ENCODE measurements around the gene PGAM1.

The PGAM1 gene

DNA sequence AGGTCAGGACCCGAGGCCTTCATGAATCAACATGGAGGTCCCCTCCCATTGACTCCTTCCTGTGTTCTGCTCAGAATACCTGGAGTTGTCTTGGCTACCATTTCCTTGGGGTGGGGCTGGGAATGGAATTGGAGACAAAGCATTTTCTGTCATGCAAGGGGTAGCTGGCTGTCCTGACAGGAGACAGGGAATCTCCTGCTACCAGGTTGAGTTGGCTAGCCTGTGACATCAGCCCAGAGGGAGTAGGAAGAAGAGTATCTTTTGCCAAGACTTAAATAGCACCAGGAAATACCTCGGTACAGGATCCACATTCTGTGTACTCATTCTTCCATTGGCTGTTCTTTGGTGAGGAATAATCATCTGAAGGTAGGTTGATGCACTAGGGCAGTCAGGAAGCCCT is 24.8 kb downstream of the PGAM1 start:
- H3K79me2 ChIP-seq (ENCODE audit: low read length) = peaks cover 67% of the 10 kb centered on the region
- H3K27ac ChIP-seq (ENCODE audit: low read length) = no peak overlapping the region
- no peak overlapping the region for H3K4me2 ChIP-seq (ENCODE audit: low read depth, low read length)
- no peaks in the 10 kb centered on the region for H3K27me3 ChIP-seq (replicated peaks; ENCODE audit: insufficient read depth, low read length)
- H4K20me1 ChIP-seq (ENCODE audit: insufficient read depth, low read length) = no peaks in the 10 kb centered on the region
- no peaks in the 10 kb centered on the region for H3K9me3 ChIP-seq (replicated peaks; ENCODE audit: insufficient read depth, low read length)
- TF ChIP-seq EZH2phosphoT487 (IDR thresholded peaks at IDR 0.05; ENCODE audit: low read length) (no peak), EZH2 (optimal IDR thresholded peaks at IDR 0.05; ENCODE audit: low read depth, low read length) (no peak)
- TF ChIP-seq, protein P1, sequence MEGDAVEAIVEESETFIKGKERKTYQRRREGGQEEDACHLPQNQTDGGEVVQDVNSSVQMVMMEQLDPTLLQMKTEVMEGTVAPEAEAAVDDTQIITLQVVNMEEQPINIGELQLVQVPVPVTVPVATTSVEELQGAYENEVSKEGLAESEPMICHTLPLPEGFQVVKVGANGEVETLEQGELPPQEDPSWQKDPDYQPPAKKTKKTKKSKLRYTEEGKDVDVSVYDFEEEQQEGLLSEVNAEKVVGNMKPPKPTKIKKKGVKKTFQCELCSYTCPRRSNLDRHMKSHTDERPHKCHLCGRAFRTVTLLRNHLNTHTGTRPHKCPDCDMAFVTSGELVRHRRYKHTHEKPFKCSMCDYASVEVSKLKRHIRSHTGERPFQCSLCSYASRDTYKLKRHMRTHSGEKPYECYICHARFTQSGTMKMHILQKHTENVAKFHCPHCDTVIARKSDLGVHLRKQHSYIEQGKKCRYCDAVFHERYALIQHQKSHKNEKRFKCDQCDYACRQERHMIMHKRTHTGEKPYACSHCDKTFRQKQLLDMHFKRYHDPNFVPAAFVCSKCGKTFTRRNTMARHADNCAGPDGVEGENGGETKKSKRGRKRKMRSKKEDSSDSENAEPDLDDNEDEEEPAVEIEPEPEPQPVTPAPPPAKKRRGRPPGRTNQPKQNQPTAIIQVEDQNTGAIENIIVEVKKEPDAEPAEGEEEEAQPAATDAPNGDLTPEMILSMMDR (IDR thresholded peaks at IDR 0.05; ENCODE audit: low read length) = no peak
- H3K9me2 ChIP-seq (replicated peaks; ENCODE audit: insufficient read depth, low read length) = no peaks in the 10 kb centered on the region
- 0 out of 2 replicates have a peak, but pooled peaks cover 6% of the 10 kb centered on the region for H3K4me1 ChIP-seq (ENCODE audit: low read length)
- no peaks in the 10 kb centered on the region for H3K36me3 ChIP-seq (replicated peaks; ENCODE audit: insufficient read depth, low read length)
- no peak overlapping the region for H2AFZ ChIP-seq (ENCODE audit: low read length)
- no peak overlapping the region for H3K9ac ChIP-seq (ENCODE audit: low read length)
- no peak overlapping the region for H3K4me3 ChIP-seq (ENCODE audit: low read length)
- no peak for DNase-seq
- no peaks in the 10 kb centered on the region for H3F3A ChIP-seq (ENCODE audit: insufficient read depth, low read length)

DNA sequence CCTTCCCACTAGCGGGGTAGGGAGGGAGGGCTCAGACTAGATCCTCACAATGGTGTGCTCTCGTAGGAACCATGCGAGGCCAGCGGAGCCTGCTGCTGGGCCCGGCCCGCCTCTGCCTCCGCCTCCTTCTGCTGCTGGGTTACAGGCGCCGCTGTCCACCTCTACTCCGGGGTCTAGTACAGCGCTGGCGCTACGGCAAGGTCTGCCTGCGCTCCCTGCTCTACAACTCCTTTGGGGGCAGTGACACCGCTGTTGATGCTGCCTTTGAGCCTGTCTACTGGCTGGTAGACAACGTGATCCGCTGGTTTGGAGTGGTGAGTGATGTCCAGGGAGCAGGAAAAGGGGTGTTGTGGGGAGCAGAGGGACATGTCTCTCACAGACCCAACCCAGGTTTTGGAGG is 25.6 kb downstream of the PGAM1 start:
- no peak for DNase-seq
- 0 out of 2 replicates have a peak, but pooled peaks cover under 1% of the 10 kb centered on the region for H3K36me3 ChIP-seq (replicated peaks; ENCODE audit: insufficient read depth, low read length)

GRCh38 chr10:97452352-97452751 is 26.4 kb downstream of the PGAM1 start:
- no peaks in the 10 kb centered on the region for H3K9me3 ChIP-seq (replicated peaks; ENCODE audit: insufficient read depth, low read length)
- peaks cover 7% of the 10 kb centered on the region; the same call in 1 of the 2 replicates for H3K36me3 ChIP-seq (replicated peaks; ENCODE audit: insufficient read depth, low read length)
- peaks cover 53% of the 10 kb centered on the region for H3K79me2 ChIP-seq (ENCODE audit: low read length)
- no peak overlapping the region for H2AFZ ChIP-seq (ENCODE audit: low read length)
- no peak overlapping the region for H3K4me3 ChIP-seq (ENCODE audit: low read length)
- no peaks in the 10 kb centered on the region for H3K4me1 ChIP-seq (ENCODE audit: low read length)
- TF ChIP-seq, protein P1 (IDR thresholded peaks at IDR 0.05; ENCODE audit: low read length) = no peak
- TF ChIP-seq EZH2phosphoT487 (IDR thresholded peaks at IDR 0.05; ENCODE audit: low read length) (no peak), EZH2 (optimal IDR thresholded peaks at IDR 0.05; ENCODE audit: low read depth, low read length) (no peak)
- no peak overlapping the region for H3K9ac ChIP-seq (ENCODE audit: low read length)
- H4K20me1 ChIP-seq (ENCODE audit: insufficient read depth, low read length) = no peaks in the 10 kb centered on the region
- no peaks in the 10 kb centered on the region for H3K27me3 ChIP-seq (replicated peaks; ENCODE audit: insufficient read depth, low read length)
- no peaks in the 10 kb centered on the region for H3F3A ChIP-seq (ENCODE audit: insufficient read depth, low read length)
- DNase-seq = no peak
- no peaks in the 10 kb centered on the region for H3K9me2 ChIP-seq (replicated peaks; ENCODE audit: insufficient read depth, low read length)
- no peak overlapping the region for H3K4me2 ChIP-seq (ENCODE audit: low read depth, low read length)
- no peak overlapping the region for H3K27ac ChIP-seq (ENCODE audit: low read length)

More for the DNA sequence above, 25.6 kb downstream of the PGAM1 start:
- Histone ChIP-seq H3K9me2 (replicated peaks; ENCODE audit: insufficient read depth, low read length) (no peaks in the 10 kb centered on the region), H3K9me3 (replicated peaks; ENCODE audit: insufficient read depth, low read length) (no peaks in the 10 kb centered on the region), H4K20me1 (ENCODE audit: insufficient read depth, low read length) (no peaks in the 10 kb centered on the region), H2AFZ (ENCODE audit: low read length) (no peak overlapping the region), H3K4me1 (ENCODE audit: low read length) (0 out of 2 replicates have a peak, but pooled peaks cover 6% of the 10 kb centered on the region), H3K79me2 (ENCODE audit: low read length) (peaks cover 61% of the 10 kb centered on the region), H3K4me2 (ENCODE audit: low read depth, low read length) (no peak overlapping the region), H3F3A (ENCODE audit: insufficient read depth, low read length) (no peaks in the 10 kb centered on the region), H3K27ac (ENCODE audit: low read length) (no peak overlapping the region), H3K27me3 (replicated peaks; ENCODE audit: insufficient read depth, low read length) (no peaks in the 10 kb centered on the region), H3K4me3 (ENCODE audit: low read length) (no peak overlapping the region), H3K9ac (ENCODE audit: low read length) (no peak overlapping the region)
- TF ChIP-seq EZH2phosphoT487 (IDR thresholded peaks at IDR 0.05; ENCODE audit: low read length) = no peak
- no peak for TF ChIP-seq EZH2 (optimal IDR thresholded peaks at IDR 0.05; ENCODE audit: low read depth, low read length)

DNA sequence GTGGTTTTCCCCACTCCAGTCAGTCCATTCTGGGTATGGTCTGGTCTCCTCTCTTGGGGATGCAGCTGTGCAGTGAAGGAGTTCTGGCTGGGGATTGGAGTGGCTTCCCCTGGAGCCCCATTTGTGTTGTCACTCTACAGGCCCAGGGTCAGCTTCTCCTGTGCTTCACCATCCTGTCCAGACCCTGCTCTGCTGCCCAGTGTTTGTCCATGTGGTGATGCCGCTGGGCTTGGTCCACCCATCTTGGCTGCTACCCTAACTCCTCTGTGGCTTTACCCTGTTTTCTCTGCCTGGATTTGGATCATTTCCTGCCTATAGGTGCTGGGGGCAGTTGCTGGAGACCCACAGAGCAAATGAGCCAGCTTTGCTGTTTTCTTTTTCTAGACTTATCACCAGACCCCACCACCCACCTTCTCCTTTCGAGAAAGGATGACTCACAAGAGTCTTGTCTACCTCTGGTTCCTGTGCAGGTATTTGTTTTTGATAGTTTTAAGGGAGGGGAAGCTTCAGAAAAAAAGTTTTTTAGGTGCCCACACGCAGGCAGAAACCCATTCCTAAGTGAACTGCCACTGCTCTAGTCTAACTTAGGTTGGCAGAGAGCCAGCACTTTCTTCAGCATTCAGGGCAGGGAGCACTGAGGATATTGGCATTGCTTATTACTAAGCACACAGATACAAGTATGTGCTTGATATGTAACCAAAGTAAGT is 28.5 kb downstream of the PGAM1 start:
- H3K4me2 ChIP-seq (ENCODE audit: low read depth, low read length) = no peak overlapping the region
- H3K4me1 ChIP-seq (ENCODE audit: low read length) = no peaks in the 10 kb centered on the region
- H3K9ac ChIP-seq (ENCODE audit: low read length) = no peak overlapping the region
- H4K20me1 ChIP-seq (ENCODE audit: insufficient read depth, low read length) = no peaks in the 10 kb centered on the region
- peaks cover 13% of the 10 kb centered on the region; the same call in 1 of the 2 replicates for H3K36me3 ChIP-seq (replicated peaks; ENCODE audit: insufficient read depth, low read length)
- no peak overlapping the region for H3K27ac ChIP-seq (ENCODE audit: low read length)
- H3K27me3 ChIP-seq (replicated peaks; ENCODE audit: insufficient read depth, low read length) = no peaks in the 10 kb centered on the region
- no peak for TF ChIP-seq EZH2phosphoT487 (IDR thresholded peaks at IDR 0.05; ENCODE audit: low read length)
- TF ChIP-seq, protein P1 (IDR thresholded peaks at IDR 0.05; ENCODE audit: low read length) = no peak
- TF ChIP-seq EZH2 (optimal IDR thresholded peaks at IDR 0.05; ENCODE audit: low read depth, low read length) = no peak
- no peak overlapping the region for H3K4me3 ChIP-seq (ENCODE audit: low read length)
- H3F3A ChIP-seq (ENCODE audit: insufficient read depth, low read length) = no peaks in the 10 kb centered on the region
- H2AFZ ChIP-seq (ENCODE audit: low read length) = no peak overlapping the region
- DNase-seq = no peak
- H3K9me3 ChIP-seq (replicated peaks; ENCODE audit: insufficient read depth, low read length) = no peaks in the 10 kb centered on the region
- H3K79me2 ChIP-seq (ENCODE audit: low read length) = peaks cover 32% of the 10 kb centered on the region
- no peaks in the 10 kb centered on the region for H3K9me2 ChIP-seq (replicated peaks; ENCODE audit: insufficient read depth, low read length)
